H1 (cell line): Measurements from ENCODE around the gene PEX14. TPM values are rescaled to one million over a fixed set of nuclear protein-coding genes. Genes with fewer than 3 reads are reported as not detected.
"Not testable (repeated sequence)": the region's sequence is repeated elsewhere in the genome, so short reads cannot be mapped to it uniquely, and the experiment has no call there.

Experiments used
- CTCF ChIA-PET: fragments of 300-600 bp; sonication (Branson Sonifier 250); formaldehyde crosslinking; loops from one replicate; lab custom pipeline; 2021; ENCODE audit not compliant: partially characterized antibody; lab: Charles Lee
- POLR2A ChIA-PET: fragments of 300-600 bp; sonication (Branson Sonifier 250); formaldehyde crosslinking; loops from one replicate; lab custom pipeline; 2021; ENCODE audit warnings: inconsistent platforms; ENCODE audit not compliant: partially characterized antibody; lab: Charles Lee
- DNase-seq, 2 experiments: peaks; one replicate each; pipeline versions ENCODE4 v3.0.0 to v3.0.0-alpha.2; 2010 to 2022; ENCODE audit warnings: low spot score in 2 of 2, low read depth in 1 of 2, mixed read lengths in 1 of 2
- FAIRE-seq: peaks from 2 replicates; lab custom pipeline; 2011; peaks lifted over from hg19 to GRCh38; lab: Jason Lieb, UNC
- H2AFZ ChIP-seq: 2 replicates; pipeline ENCODE4 v1.8.1; 2012; ENCODE audit warnings: low read length, inconsistent platforms
- H2AK5ac ChIP-seq: 2 replicates; pipeline ENCODE4 v1.6.1; 2013; ENCODE audit warnings: low read depth, low read length
- H2BK120ac ChIP-seq: replicated peaks from 2 replicates; pipeline ENCODE3; 2013; ENCODE audit warnings: low read depth, low read length, inconsistent platforms
- H2BK12ac ChIP-seq: 2 replicates; pipeline ENCODE4 v1.6.1; 2013; ENCODE audit warnings: low read depth, low read length
- H2BK15ac ChIP-seq: 2 replicates; pipeline ENCODE4 v1.6.1; 2013; ENCODE audit warnings: low read length
- H2BK20ac ChIP-seq: 2 replicates; pipeline ENCODE4 v1.6.1; 2013; ENCODE audit warnings: low read length
- H2BK5ac ChIP-seq: 2 replicates; pipeline ENCODE4 v1.6.1; 2013; ENCODE audit warnings: low read depth, low read length
- H3K14ac ChIP-seq: 2 replicates; pipeline ENCODE4 v1.6.1; 2013; ENCODE audit warnings: inconsistent platforms; ENCODE audit not compliant: insufficient read length
- H3K18ac ChIP-seq: 2 replicates; pipeline ENCODE4 v1.6.1; 2013; ENCODE audit warnings: low read length; ENCODE audit errors: extremely low read depth
- H3K23ac ChIP-seq: 2 replicates; pipeline ENCODE4 v1.6.1; 2013; ENCODE audit warnings: inconsistent platforms; ENCODE audit not compliant: insufficient read length
- H3K23me2 ChIP-seq: 2 replicates; pipeline ENCODE4 v1.6.1; 2013; ENCODE audit warnings: low read depth, low read length
- H3K27ac ChIP-seq: 2 replicates; pipeline ENCODE4 v1.6.1; 2011; ENCODE audit warnings: low read depth, low read length, inconsistent platforms
- H3K27me3 ChIP-seq, 4 experiments: replicated peaks in 1 of 4; 1 replicate in 1 of 4; 2 replicates in 3 of 4; pipeline versions ENCODE4 v1.6.1 to v1.8.1; 2011 to 2013; ENCODE audit warnings: low read length in 3 of 4, mild to moderate bottlenecking in 3 of 4, inconsistent platforms in 2 of 4, mixed read lengths in 2 of 4, moderate library complexity in 1 of 4; ENCODE audit not compliant: control insufficient read depth in 3 of 4, insufficient read depth in 3 of 4; ENCODE audit errors: extremely low read depth in 1 of 4
- H3K36me3 ChIP-seq, 4 experiments: 2 replicates each; pipeline versions ENCODE4 v1.6.1 to v1.8.1; 2011 to 2013; ENCODE audit warnings: mild to moderate bottlenecking in 4 of 4, low read length in 3 of 4, moderate library complexity in 2 of 4, control low read depth in 1 of 4, inconsistent platforms in 1 of 4; ENCODE audit not compliant: insufficient read depth in 4 of 4, control insufficient read depth in 2 of 4
- H3K4ac ChIP-seq: replicated peaks from 2 replicates; pipeline ENCODE3; 2013; ENCODE audit warnings: low read length, low read depth, mixed read lengths, inconsistent platforms; ENCODE audit not compliant: insufficient read length
- H3K4me1 ChIP-seq, 4 experiments: replicated peaks in 1 of 4; 1 replicate in 1 of 4; 2 replicates in 3 of 4; pipeline versions ENCODE4 v1.6.1 to v1.8.1; 2011 to 2013; ENCODE audit warnings: low read length in 3 of 4, inconsistent platforms in 2 of 4, mixed read lengths in 1 of 4; ENCODE audit not compliant: insufficient read depth in 4 of 4, control insufficient read depth in 3 of 4
- H3K4me2 ChIP-seq, 2 experiments: 2 replicates each; pipeline versions ENCODE4 v1.6.1 to v1.8.1; 2011 to 2013; ENCODE audit warnings: low read depth in 2 of 2, low read length in 2 of 2, control low read depth in 1 of 2, inconsistent platforms in 1 of 2, mild to moderate bottlenecking in 1 of 2; ENCODE audit not compliant: insufficient read depth in 1 of 2
- H3K4me3 ChIP-seq, 4 experiments: fragments of 200-600, 300-600 bp in 1 of 4; sonication (generic), shearing (Covaris generic), sonication (Bioruptor Twin) in 1 of 4; 2 replicates each; pipeline versions ENCODE4 v1.5.1 to v1.8.1; 2011 to 2016; ENCODE audit warnings: low read length in 4 of 4, low read depth in 3 of 4, control low read depth in 2 of 4, inconsistent platforms in 2 of 4, mild to moderate bottlenecking in 2 of 4, mixed read lengths in 1 of 4, moderate library complexity in 1 of 4; ENCODE audit not compliant: insufficient read depth in 2 of 4; ENCODE audit errors: extremely low read depth in 1 of 4
- H3K56ac ChIP-seq: replicated peaks from 2 replicates; pipeline ENCODE3; 2013; ENCODE audit warnings: low read depth, mild to moderate bottlenecking, mixed read lengths, low read length, inconsistent platforms; ENCODE audit not compliant: insufficient read length
- H3K79me1 ChIP-seq: 2 replicates; pipeline ENCODE4 v1.6.1; 2013; ENCODE audit warnings: low read depth, low read length, control low read depth
- H3K79me2 ChIP-seq, 2 experiments: 2 replicates each; pipeline versions ENCODE4 v1.6.1 to v1.8.1; 2012 to 2013; ENCODE audit warnings: low read length in 2 of 2, mild to moderate bottlenecking in 2 of 2, inconsistent platforms in 1 of 2; ENCODE audit not compliant: insufficient read depth in 2 of 2, control insufficient read depth in 1 of 2
- H3K9ac ChIP-seq, 4 experiments: replicated peaks in 1 of 4; 1 replicate in 1 of 4; 2 replicates in 3 of 4; pipeline versions ENCODE4 v1.6.1 to v1.8.1; 2011 to 2013; ENCODE audit warnings: low read depth in 3 of 4, low read length in 3 of 4, control low read depth in 2 of 4, mild to moderate bottlenecking in 2 of 4, moderate library complexity in 2 of 4, inconsistent platforms in 1 of 4; ENCODE audit errors: extremely low read depth in 1 of 4
- H3K9me3 ChIP-seq, 2 experiments: 2 replicates each; pipeline versions ENCODE4 v1.6.1 to v1.8.1; 2012 to 2013; ENCODE audit warnings: mild to moderate bottlenecking in 2 of 2, moderate library complexity in 2 of 2, control low read depth in 1 of 2, inconsistent platforms in 1 of 2, low read depth in 1 of 2, low read length in 1 of 2, mixed read lengths in 1 of 2; ENCODE audit not compliant: insufficient read depth in 2 of 2
- H4K20me1 ChIP-seq, 2 experiments: replicated peaks in 1 of 2; 2 replicates each; pipeline versions ENCODE3 to v1.8.1; 2011 to 2013; ENCODE audit warnings: inconsistent platforms in 2 of 2, low read length in 2 of 2, mild to moderate bottlenecking in 1 of 2; ENCODE audit not compliant: insufficient read depth in 2 of 2, control insufficient read depth in 1 of 2
- H4K5ac ChIP-seq: 2 replicates; pipeline ENCODE4 v1.6.1; 2013; ENCODE audit warnings: low read length, low read depth, mixed read lengths, inconsistent platforms; ENCODE audit not compliant: insufficient read length
- H4K8ac ChIP-seq: 2 replicates; pipeline ENCODE4 v1.8.0; 2013; ENCODE audit warnings: mild to moderate bottlenecking, moderate library complexity, low read length, inconsistent platforms; ENCODE audit not compliant: insufficient read depth; ENCODE audit errors: extremely low read depth
- H4K91ac ChIP-seq: replicated peaks from 2 replicates; pipeline ENCODE3; 2013; ENCODE audit warnings: low read length, mixed read lengths, inconsistent platforms; ENCODE audit not compliant: insufficient read length
- WGBS, 2 experiments: shearing (Covaris generic) in 1 of 2; methylation state at CpG; one replicate each; pipeline versions ENCODE4 v1.1.6 to v1.1.7; 2013 to 2015; ENCODE audit warnings: low lambda C conversion rate in 2 of 2, mixed read lengths in 2 of 2, inconsistent platforms in 1 of 2, low coverage in 1 of 2, missing lambda C conversion rate in 1 of 2; ENCODE audit not compliant: insufficient replicate concordance in 2 of 2, insufficient coverage in 1 of 2, insufficient read length in 1 of 2; ENCODE audit errors: extremely low coverage in 1 of 2, missing lambda C conversion rate in 1 of 2; 5-methylcytosine and 5-hydroxymethylcytosine counted together
- polyA plus RNA-seq, 7 experiments: library from polyadenylated mRNA; depleted of rRNA in 3 of 7; stranded (reverse) in 5 of 7; unstranded in 2 of 7; fragments of >200 nt in 5 of 7; fragments of 200-250 nt in 2 of 7; gene quantifications; 1 replicate in 5 of 7; 2 replicates in 1 of 7; 4 replicates in 1 of 7; pipeline versions ENCODE4 v1.2.1 to v1.2.3, GENCODE V29; 2011 to 2013; ENCODE audit warnings: missing spikeins in 2 of 7, mixed read lengths in 2 of 7
- total RNA-seq: library from RNA; stranded (reverse); fragmentation: NEBNext Ultra II Directional; extraction: Animal tissue kit (Norgen Biotek cat#: 25700); gene quantifications from 2 replicates; pipeline ENCODE4 v1.2.1, GENCODE V29; 2021

Gene PEX14
- total and polyA plus RNA-seq, 2 of the 8 experiments (the other 6 are each of a cell fraction or from before 2014, with no cell fraction given): 13.0 to 19.8 TPM

GRCh38 chr1:10426535-10426848, 48.3 kb upstream of the PEX14 start:
- not testable (repeated sequence) for H3K9me3 ChIP-seq, H3K27me3 ChIP-seq, DNase-seq, H3K23me2 ChIP-seq, H4K20me1 ChIP-seq, H3K36me3 ChIP-seq, H2BK5ac ChIP-seq, H3K56ac ChIP-seq, H3K79me2 ChIP-seq, H2BK15ac ChIP-seq, H2BK120ac ChIP-seq, H4K5ac ChIP-seq, H3K4me3 ChIP-seq, H3K14ac ChIP-seq, H2BK20ac ChIP-seq, H3K4me1 ChIP-seq, H2AK5ac ChIP-seq, H3K23ac ChIP-seq, H3K27ac ChIP-seq, H2AFZ ChIP-seq, H4K91ac ChIP-seq, H4K8ac ChIP-seq, H3K4me2 ChIP-seq, H3K9ac ChIP-seq, H3K4ac ChIP-seq, H3K18ac ChIP-seq, H3K79me1 ChIP-seq, H2BK12ac ChIP-seq, FAIRE-seq
- CTCF ChIA-PET: interaction anchor here (0.9 to 1.4 kb wide), 2 partner anchors 18 to 49 kb away, joined by 3 read pairs; no protein-coding TSS in a partner anchor
- WGBS, 2 experiments: 94% methylated on average over 10 of the region's 21 CpGs; no CpG with 5 or more reads in 1 of the 2 experiments
- POLR2A ChIA-PET: interaction anchor here (0.6 to 0.9 kb wide), 2 partner anchors 13 to 49 kb away, joined by 3 to 4 read pairs; partner anchors contain the start of gene PEX14
